Mesodermal cell (in vitro differentiated cells): ENCODE data around the gene IL4R.

ENCODE experiments used
- H3K27ac ChIP-seq: 2 replicates; pipeline ENCODE4 v1.7.0; 2013; ENCODE audit warnings: mild to moderate bottlenecking, low read depth, low read length, moderate library complexity; ENCODE audit not compliant: severe bottlenecking
- H3K36me3 ChIP-seq: 2 replicates; pipeline ENCODE4 v1.7.1; 2013; ENCODE audit warnings: mild to moderate bottlenecking, low read length, moderate library complexity; ENCODE audit not compliant: control insufficient read depth, insufficient read depth
- H3K4me1 ChIP-seq: one replicate; pipeline ENCODE4 v1.7.1; 2013; ENCODE audit warnings: mild to moderate bottlenecking, low read length; ENCODE audit not compliant: insufficient read depth, control insufficient read depth, poor library complexity, severe bottlenecking
- H3K4me3 ChIP-seq: 2 replicates; pipeline ENCODE4 v1.7.0; 2013; ENCODE audit warnings: low read length, control low read depth, mild to moderate bottlenecking; ENCODE audit not compliant: insufficient read depth, poor library complexity, severe bottlenecking; ENCODE audit errors: extremely low read depth
- H3K9me3 ChIP-seq: 2 replicates; pipeline ENCODE4 v1.7.1; 2013; ENCODE audit warnings: mild to moderate bottlenecking, low read length, moderate library complexity; ENCODE audit not compliant: control insufficient read depth
- WGBS, 2 experiments: methylation state at CpG; one replicate each; pipeline ENCODE4 v1.1.5; 2013; ENCODE audit warnings: missing lambda C conversion rate in 2 of 2; ENCODE audit not compliant: insufficient coverage in 2 of 2; 5-methylcytosine and 5-hydroxymethylcytosine counted together

Gene IL4R

DNA sequence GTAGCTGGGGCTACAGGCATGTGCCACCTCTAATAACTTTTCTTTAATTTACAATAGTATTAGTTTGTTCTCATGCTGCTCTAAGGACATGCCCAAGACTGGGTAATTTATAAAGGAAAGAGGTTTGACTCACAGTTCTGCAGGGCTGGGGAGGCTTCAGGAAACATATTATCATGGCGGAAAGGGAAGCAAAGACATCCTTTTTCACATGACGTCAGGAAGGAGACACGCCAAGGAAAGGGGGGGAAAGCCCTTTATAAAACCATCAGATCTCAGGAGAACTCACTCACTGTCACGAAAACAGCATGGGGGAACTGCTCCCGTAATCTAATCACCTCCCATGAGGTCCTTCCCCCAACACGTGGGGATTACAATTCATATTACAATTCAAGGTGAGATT lies 18.3 kb downstream of the IL4R start:
- no peak overlapping the region for H3K4me3 ChIP-seq
- peaks cover 39% of the 10 kb centered on the region for H3K36me3 ChIP-seq
- H3K4me1 ChIP-seq, result peaks cover 6% of the 10 kb centered on the region
- no peak overlapping the region for H3K27ac ChIP-seq
- no peaks in the 10 kb centered on the region for H3K9me3 ChIP-seq
- 97% methylated on average over 3 of the region's 6 CpGs; no CpG with 5 or more reads in 1 of the 2 experiments for WGBS, 2 experiments

DNA sequence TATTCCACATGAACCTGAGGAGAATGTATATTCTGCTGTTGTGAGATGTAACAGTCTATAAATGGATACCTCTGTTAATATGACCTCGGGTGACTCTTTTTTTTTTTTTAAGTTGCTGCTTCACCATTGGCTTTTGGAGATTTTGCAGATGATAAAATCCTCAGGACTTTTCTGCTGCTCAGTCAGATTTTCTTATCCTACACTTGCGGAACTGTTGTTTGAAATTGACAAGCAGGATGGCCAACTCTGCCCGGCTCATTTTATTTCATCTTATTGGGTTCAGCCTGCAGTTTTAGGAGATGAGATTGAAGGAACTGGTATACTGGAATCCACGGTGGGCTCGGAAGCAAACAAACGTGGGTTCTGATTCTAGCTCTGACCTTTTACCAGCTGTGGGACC lies 19.3 kb downstream of the IL4R start:
- H3K9me3 ChIP-seq, result peaks cover 1% of the 10 kb centered on the region
- H3K4me1 ChIP-seq, result no peaks in the 10 kb centered on the region
- WGBS, 2 experiments, result 90 to 98% methylated on average over 5 to 6 of the region's 6 CpGs
- H3K27ac ChIP-seq, result no peak overlapping the region
- H3K36me3 ChIP-seq, result peaks cover 46% of the 10 kb centered on the region
- no peak overlapping the region for H3K4me3 ChIP-seq

DNA sequence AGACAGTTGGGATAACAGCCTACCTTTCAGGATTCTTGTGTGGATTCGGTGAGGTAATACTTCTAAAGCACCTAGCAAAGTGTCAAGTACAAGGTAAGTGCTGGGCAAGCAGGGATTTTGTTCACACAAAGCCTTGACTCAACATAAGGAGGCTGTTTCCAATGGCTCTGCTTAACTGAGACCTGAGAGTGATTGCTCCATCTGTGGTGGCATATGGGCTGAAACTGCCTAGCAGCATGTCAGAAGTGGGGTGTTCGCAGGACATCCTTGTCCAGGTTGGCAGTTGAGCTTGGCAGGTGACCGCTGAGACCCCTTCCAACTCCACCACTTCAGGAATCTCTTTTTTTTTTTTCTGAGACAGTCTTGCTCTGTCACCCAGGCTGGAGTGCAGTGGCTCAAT lies 19.8 kb downstream of the IL4R start:
- WGBS, 2 experiments, result 94 to 96% methylated on average over 3 of the region's 3 CpGs
- H3K36me3 ChIP-seq, result peaks cover 48% of the 10 kb centered on the region
- peaks cover 4% of the 10 kb centered on the region for H3K9me3 ChIP-seq
- H3K27ac ChIP-seq, result no peak overlapping the region
- H3K4me3 ChIP-seq, result no peak overlapping the region
- H3K4me1 ChIP-seq, result no peaks in the 10 kb centered on the region

DNA sequence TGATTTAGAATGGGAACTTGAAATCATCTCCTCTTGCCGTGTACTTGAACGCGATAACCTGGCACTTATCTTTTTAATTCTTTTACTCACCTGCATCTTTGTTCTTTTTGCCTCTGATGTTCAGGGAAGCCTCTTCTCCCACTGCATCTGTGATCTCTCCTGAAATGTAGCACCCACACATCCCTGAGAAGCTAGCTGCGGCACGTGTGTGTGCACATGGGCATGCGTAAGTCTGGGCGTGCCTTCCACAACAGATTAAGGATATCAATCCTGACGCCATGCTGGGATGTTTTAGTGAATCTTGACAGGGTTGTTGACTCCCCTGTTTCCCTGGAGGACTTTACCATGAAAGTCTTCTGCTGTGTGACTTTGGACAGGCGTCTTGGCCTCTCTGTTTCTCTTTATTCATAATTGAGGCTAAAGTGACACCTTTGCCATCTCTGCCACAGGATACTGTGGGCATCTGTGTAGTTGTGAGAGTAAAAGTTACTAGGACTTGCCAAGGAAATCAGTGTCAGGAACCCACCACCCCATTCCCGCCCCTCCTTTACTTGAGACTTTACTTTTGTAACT lies 20.5 kb downstream of the IL4R start:
- WGBS, 2 experiments, result 96 to 97% methylated on average over 9 to 10 of the region's 10 CpGs
- H3K36me3 ChIP-seq, result peaks cover 53% of the 10 kb centered on the region
- no peak overlapping the region for H3K4me3 ChIP-seq
- H3K4me1 ChIP-seq, result no peaks in the 10 kb centered on the region
- no peak overlapping the region for H3K27ac ChIP-seq
- H3K9me3 ChIP-seq, result peaks cover 4% of the 10 kb centered on the region

DNA sequence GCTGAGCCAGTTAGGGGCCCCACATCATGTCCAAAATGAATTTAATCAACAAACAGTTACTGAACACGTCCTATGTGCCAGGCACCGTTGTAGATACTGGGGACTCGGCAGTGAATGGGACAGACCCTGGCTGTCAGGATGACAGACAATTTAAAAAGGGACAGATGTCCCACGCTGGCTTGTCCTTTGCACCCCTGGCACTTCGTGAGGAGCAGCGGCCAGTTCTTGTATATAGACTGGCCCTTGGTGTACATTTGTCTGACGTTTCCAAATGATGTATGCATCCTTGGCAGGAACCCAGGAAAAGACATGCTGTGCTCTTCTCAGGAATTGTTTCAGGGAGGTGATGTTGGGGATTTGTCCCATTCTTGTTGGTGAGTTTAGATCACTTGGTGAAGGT lies 21.1 kb downstream of the IL4R start:
- peaks cover 58% of the 10 kb centered on the region for H3K36me3 ChIP-seq
- no peak overlapping the region for H3K4me3 ChIP-seq
- H3K4me1 ChIP-seq, result no peaks in the 10 kb centered on the region
- WGBS, 2 experiments, result 93 to 94% methylated on average over 7 of the region's 7 CpGs
- H3K27ac ChIP-seq, result no peak overlapping the region
- peaks cover 4% of the 10 kb centered on the region for H3K9me3 ChIP-seq

DNA sequence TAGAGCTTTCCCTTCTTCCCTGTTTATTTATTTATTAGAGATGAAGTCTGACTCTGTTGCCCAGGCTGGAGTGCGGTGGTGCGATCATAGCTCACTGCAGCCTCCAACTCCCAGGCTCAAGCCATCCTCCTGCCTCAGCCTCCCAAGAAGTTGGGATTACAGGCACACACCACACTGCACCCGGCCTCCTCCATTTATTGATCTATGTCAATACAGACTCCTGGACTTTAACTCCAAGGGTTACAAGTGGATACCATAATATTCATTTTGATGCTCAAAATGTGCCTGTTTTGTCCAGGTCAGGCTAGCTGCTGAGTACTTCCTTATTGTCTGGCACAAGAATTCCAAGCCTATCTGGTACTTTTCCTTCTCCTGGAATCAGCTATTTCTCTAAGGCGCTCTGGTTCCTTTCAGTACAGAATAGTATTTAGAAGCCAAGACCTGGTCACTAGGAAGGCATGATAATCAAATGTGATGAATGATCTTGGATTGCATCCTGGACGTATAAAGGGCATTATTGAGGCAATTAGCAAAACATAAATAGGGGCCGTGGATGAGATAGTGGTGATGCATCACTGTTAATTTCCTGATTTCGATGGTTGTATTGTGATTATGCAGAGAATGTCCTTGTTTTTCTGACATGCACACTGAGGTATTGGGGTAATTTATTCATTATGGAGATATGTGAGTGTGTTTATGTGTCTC lies 21.7 kb downstream of the IL4R start:
- Histone ChIP-seq H3K9me3 (peaks cover 4% of the 10 kb centered on the region), H3K4me1 (no peaks in the 10 kb centered on the region), H3K36me3 (peaks cover 64% of the 10 kb centered on the region), H3K4me3 (no peak overlapping the region), H3K27ac (no peak overlapping the region)
- 88 to 94% methylated on average over 5 to 7 of the region's 7 CpGs for WGBS, 2 experiments

DNA sequence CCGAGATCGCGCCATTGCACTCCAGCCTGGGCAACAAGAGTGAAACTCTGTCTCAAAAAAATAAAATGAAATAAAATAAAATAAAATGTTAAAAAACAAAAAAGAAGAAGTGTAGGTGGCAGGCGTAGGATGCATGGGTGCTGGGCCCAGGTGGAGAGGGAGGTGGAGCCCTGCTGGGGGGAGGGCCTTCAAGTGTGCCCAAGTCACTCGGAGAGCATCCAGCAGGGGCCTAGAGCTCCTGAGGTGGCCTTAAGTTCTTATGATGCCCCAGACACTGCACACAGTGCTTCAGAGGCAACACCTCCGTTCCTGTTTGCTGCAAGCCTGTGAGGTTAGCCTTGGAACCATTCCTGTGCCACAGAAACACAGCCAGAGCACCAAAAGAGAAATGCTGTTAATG lies 23.2 kb downstream of the IL4R start:
- Histone ChIP-seq H3K4me1 (no peaks in the 10 kb centered on the region), H3K9me3 (peaks cover 4% of the 10 kb centered on the region), H3K27ac (no peak overlapping the region), H3K36me3 (peaks cover 63% of the 10 kb centered on the region), H3K4me3 (no peak overlapping the region)
- WGBS, 2 experiments, result 85 to 88% methylated on average over 2 to 3 of the region's 6 CpGs

DNA sequence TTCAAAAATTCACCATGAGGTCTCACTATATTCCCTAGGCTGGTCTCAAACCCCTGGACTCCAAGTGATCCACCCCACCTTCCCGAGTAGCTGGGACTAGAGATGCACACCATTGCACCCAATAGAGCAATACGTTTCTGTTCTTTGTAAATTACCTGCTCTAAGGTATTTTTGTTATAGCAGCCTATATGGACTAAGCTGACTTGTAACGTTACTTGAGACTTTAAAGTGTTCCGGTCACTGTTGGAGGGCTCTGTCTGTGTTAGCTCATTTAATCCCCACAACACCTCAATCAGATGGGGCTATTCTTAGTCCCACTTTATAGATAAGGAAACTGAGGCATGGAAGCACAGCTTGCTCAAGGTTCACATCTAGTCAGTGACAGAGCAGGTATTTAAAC lies 25.4 kb downstream of the IL4R start:
- Histone ChIP-seq H3K27ac (no peak overlapping the region), H3K4me3 (no peak overlapping the region)
- 100% methylated on average over 1 of the region's 4 CpGs for WGBS, 2 experiments

DNA sequence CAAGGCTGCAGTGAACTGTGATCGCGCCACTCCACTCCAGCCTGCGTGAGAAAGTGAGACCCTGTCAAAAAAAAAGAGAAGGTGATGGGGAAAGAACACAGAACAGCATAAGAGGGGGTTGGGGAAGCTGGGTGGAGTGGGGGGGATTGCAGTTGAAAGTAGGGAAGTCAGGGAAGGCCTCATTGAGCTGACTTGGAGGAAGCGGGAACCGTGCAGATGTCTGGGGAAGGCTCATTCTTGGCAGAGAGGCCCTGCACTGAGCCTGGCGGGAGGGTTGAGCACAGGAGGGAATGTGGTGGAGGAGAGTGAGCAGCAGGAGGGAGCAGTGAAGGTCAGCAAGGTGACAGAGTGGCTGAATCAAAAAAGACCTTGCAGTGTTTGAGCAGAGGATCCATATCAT lies 26.9 kb downstream of the IL4R start:
- no peak overlapping the region for H3K4me3 ChIP-seq
- H3K4me1 ChIP-seq, result no peaks in the 10 kb centered on the region
- no peak overlapping the region for H3K27ac ChIP-seq
- WGBS, 2 experiments, result 90 to 97% methylated on average over 6 of the region's 6 CpGs
- H3K9me3 ChIP-seq, result peaks cover 4% of the 10 kb centered on the region
- peaks cover 59% of the 10 kb centered on the region for H3K36me3 ChIP-seq

More for the DNA sequence above, 25.4 kb downstream of the IL4R start:
- H3K4me1 ChIP-seq, result no peaks in the 10 kb centered on the region
- H3K36me3 ChIP-seq, result peaks cover 61% of the 10 kb centered on the region
- H3K9me3 ChIP-seq, result peaks cover 4% of the 10 kb centered on the region

DNA sequence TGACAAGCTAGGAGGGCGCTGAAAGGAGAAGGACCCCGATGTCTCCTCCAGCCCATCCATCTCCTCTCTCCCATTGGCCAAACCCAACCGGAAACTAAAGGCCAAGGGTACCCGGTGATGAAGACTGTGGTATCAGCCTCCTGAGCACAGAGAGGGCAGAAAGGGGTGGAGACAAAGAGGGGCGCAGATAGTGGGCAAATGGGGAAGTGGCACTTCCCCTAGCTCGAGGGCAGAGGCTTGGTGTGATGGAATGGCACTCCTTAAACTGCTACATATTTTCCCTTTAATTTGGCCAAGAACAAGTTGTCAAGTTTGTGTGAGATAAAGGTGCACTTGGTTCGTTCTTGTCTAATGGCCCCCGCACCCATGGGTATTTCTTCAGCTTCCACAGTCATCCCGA lies 27.8 kb downstream of the IL4R start:
- peaks cover 64% of the 10 kb centered on the region for H3K36me3 ChIP-seq
- WGBS, 2 experiments, result 78 to 92% methylated on average over 6 to 7 of the region's 9 CpGs
- no peak overlapping the region for H3K27ac ChIP-seq
- H3K4me3 ChIP-seq, result no peak overlapping the region
- no peaks in the 10 kb centered on the region for H3K4me1 ChIP-seq
- H3K9me3 ChIP-seq, result peaks cover 4% of the 10 kb centered on the region

DNA sequence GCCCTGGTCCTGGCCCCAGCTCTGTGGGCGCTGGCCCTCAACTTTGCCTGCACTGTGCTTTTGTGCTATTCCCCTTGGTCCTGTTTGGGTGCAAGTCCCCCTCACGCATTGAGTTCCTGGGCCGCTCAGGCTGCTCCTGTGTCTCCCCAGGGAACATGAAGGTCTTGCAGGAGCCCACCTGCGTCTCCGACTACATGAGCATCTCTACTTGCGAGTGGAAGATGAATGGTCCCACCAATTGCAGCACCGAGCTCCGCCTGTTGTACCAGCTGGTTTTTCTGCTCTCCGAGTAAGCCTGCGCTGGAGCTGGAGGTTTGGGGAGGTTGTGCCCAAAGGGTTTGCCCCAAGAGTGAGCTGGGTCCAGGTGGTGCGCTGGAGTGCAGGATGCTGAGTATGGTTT lies 28.2 kb downstream of the IL4R start:
- Histone ChIP-seq H3K27ac (no peak overlapping the region), H3K9me3 (peaks cover 4% of the 10 kb centered on the region), H3K4me3 (no peak overlapping the region), H3K36me3 (peaks cover 67% of the 10 kb centered on the region), H3K4me1 (no peaks in the 10 kb centered on the region)
- WGBS, 2 experiments, result 95 to 97% methylated on average over 11 of the region's 11 CpGs
